H1 (cell line): ENCODE measurements around the gene ZBTB42. TPM values are rescaled to one million over a fixed set of nuclear protein-coding genes. Genes with fewer than 3 reads are reported as not detected.

Source experiments
- MAX ChIP-seq: IDR thresholded peaks from 2 replicates; pipeline ENCODE4 v1.6.1; 2012; ENCODE audit warnings: inconsistent platforms
- ZNF274 ChIP-seq: IDR thresholded peaks from 2 replicates; pipeline ENCODE4 v1.7.0; 2012; ENCODE audit warnings: low read length, borderline replicate concordance; ENCODE audit errors: extremely low read depth
- polyA plus RNA-seq, 7 experiments: library from polyadenylated mRNA; depleted of rRNA in 3 of 7; stranded (reverse) in 5 of 7; unstranded in 2 of 7; fragments of >200 nt in 5 of 7; fragments of 200-250 nt in 2 of 7; gene quantifications; 1 replicate in 5 of 7; 2 replicates in 1 of 7; 4 replicates in 1 of 7; pipeline versions ENCODE4 v1.2.1 to v1.2.3, GENCODE V29; 2011 to 2013; ENCODE audit warnings: missing spikeins in 2 of 7, mixed read lengths in 2 of 7
- total RNA-seq: library from RNA; stranded (reverse); fragmentation: NEBNext Ultra II Directional; extraction: Animal tissue kit (Norgen Biotek cat#: 25700); gene quantifications from 2 replicates; pipeline ENCODE4 v1.2.1, GENCODE V29; 2021

Gene ZBTB42
- total and polyA plus RNA-seq, 2 of the 8 experiments (the other 6 are each of a cell fraction or from before 2014, with no cell fraction given): 2.8 to 3.1 TPM

- TF ChIP-seq ZNF274: no peak
- no peak for TF ChIP-seq MAX
Measured at GRCh38 chr14:104818714-104819161, 17.8 kb downstream of the ZBTB42 start (continued).
